Measurements from ENCODE around the gene HIPK2. TPM values are rescaled to one million over a fixed set of nuclear protein-coding genes. Genes with fewer than 3 reads are reported as not detected.
"Not testable (repeated sequence)": the region's sequence is repeated elsewhere in the genome, so short reads cannot be mapped to it uniquely, and the experiment has no call there.

Gene HIPK2
- total RNA-seq, 1 donor from 2014 or later = 89.1 TPM

DNA sequence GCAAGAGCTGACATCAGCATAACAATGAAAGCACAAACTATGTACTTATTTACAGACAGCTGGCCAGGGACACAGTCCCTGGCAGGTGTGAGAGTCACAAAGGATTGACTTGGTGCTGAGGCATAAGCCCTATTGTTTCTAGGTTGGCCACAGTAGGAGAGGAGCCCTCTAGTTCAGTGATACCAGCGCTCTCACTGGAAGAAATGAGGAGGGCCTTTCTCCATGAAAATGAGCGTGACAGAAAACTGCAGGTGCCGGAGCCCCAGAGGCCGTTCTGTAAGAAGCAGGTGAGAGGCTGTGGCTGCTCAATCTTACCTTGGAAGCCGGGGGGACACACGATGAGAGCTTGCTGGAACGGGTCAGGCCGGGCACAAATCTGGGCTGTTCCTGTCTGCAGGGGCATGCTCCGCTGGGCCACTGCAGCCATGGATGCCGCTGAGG is 163.8 kb downstream of the HIPK2 start:
- Mint-ChIP-seq H3K4me3 (no peak overlapping the region), H3K9me3 (no peaks in the 10 kb centered on the region), H3K36me3 (peaks cover 39% of the 10 kb centered on the region), H3K4me1 (ENCODE audit: unreplicated experiment) (no peaks in the 10 kb centered on the region), H3K27ac (no peak overlapping the region), H3K27me3 (no peaks in the 10 kb centered on the region)
- DNase-seq (ENCODE audit: extremely low spot score, unreplicated experiment) = no peak
- TF ChIP-seq, protein P1, sequence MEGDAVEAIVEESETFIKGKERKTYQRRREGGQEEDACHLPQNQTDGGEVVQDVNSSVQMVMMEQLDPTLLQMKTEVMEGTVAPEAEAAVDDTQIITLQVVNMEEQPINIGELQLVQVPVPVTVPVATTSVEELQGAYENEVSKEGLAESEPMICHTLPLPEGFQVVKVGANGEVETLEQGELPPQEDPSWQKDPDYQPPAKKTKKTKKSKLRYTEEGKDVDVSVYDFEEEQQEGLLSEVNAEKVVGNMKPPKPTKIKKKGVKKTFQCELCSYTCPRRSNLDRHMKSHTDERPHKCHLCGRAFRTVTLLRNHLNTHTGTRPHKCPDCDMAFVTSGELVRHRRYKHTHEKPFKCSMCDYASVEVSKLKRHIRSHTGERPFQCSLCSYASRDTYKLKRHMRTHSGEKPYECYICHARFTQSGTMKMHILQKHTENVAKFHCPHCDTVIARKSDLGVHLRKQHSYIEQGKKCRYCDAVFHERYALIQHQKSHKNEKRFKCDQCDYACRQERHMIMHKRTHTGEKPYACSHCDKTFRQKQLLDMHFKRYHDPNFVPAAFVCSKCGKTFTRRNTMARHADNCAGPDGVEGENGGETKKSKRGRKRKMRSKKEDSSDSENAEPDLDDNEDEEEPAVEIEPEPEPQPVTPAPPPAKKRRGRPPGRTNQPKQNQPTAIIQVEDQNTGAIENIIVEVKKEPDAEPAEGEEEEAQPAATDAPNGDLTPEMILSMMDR (conservative IDR thresholded peaks at IDR 0.05) = no peak

DNA sequence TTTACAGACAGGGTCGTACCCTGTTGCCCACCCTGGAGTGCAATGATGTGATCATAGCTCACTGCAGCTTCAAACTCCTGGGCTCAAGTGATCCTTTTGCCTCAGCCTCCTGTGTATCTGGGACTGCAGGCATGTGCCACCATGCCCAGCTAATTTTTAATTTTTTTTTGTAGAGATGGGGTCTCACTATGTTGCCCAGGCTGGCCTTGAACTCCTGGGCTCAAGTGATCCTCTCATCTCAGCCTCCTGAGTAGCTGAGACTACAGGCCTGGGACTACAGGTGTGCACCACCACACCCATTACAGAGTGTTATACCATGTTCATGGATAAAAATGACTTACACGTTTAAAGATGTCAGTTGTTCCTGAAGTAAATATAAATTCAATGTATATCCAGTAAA is 166.2 kb downstream of the HIPK2 start:
- not testable (repeated sequence) for H3K4me1 Mint-ChIP-seq (ENCODE audit: unreplicated experiment); H3K4me3 Mint-ChIP-seq; H3K9me3 Mint-ChIP-seq; H3K27me3 Mint-ChIP-seq; DNase-seq (ENCODE audit: extremely low spot score, unreplicated experiment); H3K27ac Mint-ChIP-seq
- peaks cover 38% of the 10 kb centered on the region for H3K36me3 Mint-ChIP-seq

DNA sequence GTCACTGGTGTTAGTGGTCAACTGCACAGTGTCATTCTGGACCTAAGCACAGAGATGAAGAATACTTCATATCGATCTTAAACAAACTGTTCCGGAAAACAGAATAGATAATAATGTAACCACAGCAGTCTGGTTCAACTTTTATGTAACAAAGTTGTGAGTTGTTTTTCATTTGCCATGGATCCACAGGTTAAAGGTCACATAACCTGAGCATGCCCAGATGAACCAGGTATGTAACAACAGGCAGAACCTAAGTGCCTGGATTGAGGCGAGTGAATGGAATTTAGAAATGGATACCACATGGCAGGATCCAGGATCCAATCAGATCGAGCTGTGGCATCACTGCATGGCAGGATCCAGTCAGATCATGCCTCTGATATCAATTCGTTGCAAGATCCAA is 167.2 kb downstream of the HIPK2 start:
- Mint-ChIP-seq H3K27ac (no peak overlapping the region), H3K27me3 (no peaks in the 10 kb centered on the region), H3K4me3 (no peak overlapping the region), H3K4me1 (ENCODE audit: unreplicated experiment) (no peaks in the 10 kb centered on the region), H3K9me3 (no peaks in the 10 kb centered on the region), H3K36me3 (peaks cover 30% of the 10 kb centered on the region)
- DNase-seq (ENCODE audit: extremely low spot score, unreplicated experiment) = no peak
- TF ChIP-seq, protein P1 (conservative IDR thresholded peaks at IDR 0.05) = no peak

DNA sequence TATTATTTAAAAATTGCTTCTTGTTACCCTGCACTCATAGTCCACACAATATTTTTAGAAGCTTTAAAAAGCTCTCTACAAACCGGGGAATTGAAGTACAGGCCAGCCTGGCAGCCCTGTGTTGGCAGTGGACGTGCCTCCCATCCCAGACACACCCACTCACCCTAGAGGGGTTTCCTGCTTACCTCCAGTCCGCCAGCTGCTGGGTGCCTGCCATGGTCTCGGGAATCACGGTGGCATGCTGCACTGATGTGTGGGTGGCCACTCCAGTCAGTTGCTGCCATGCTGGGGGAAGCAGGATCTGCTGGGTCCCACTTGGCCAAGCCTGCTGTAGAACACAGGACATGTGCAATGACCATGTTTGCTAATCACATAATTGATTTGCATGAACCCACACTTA is 173.9 kb downstream of the HIPK2 start:
- no peak overlapping the region for H3K4me3 Mint-ChIP-seq
- no peaks in the 10 kb centered on the region for H3K9me3 Mint-ChIP-seq
- TF ChIP-seq, protein P1 (conservative IDR thresholded peaks at IDR 0.05) = no peak
- no peak for DNase-seq (ENCODE audit: extremely low spot score, unreplicated experiment)
- H3K27ac Mint-ChIP-seq = no peak overlapping the region
- no peaks in the 10 kb centered on the region for H3K4me1 Mint-ChIP-seq (ENCODE audit: unreplicated experiment)
- H3K27me3 Mint-ChIP-seq = no peaks in the 10 kb centered on the region
- peaks cover 24% of the 10 kb centered on the region for H3K36me3 Mint-ChIP-seq

DNA sequence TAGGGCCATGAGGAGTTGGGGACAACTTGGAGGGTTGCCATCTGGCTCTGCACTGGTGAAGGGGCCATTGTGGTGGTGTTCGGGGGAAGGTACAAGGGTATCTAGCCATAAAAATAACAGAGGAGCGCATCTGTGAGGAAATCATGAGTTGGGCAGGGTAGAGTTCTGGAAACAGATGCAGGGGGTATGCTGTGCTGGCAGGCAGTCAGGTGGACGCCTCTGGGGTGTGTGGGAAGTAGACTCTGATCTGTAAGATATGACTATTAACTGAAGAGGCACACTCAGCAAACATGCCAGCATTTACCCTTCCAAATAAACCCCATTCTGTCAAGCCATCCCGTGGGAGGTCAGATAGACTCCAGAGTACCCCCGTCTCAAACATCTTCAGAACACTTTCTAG is 174.5 kb downstream of the HIPK2 start:
- Mint-ChIP-seq H3K27me3 (no peaks in the 10 kb centered on the region), H3K4me1 (ENCODE audit: unreplicated experiment) (peaks cover 3% of the 10 kb centered on the region), H3K9me3 (no peaks in the 10 kb centered on the region), H3K36me3 (peaks cover 28% of the 10 kb centered on the region), H3K27ac (no peak overlapping the region), H3K4me3 (no peak overlapping the region)
- DNase-seq (ENCODE audit: extremely low spot score, unreplicated experiment) = no peak
- TF ChIP-seq, protein P1 (conservative IDR thresholded peaks at IDR 0.05) = no peak

DNA sequence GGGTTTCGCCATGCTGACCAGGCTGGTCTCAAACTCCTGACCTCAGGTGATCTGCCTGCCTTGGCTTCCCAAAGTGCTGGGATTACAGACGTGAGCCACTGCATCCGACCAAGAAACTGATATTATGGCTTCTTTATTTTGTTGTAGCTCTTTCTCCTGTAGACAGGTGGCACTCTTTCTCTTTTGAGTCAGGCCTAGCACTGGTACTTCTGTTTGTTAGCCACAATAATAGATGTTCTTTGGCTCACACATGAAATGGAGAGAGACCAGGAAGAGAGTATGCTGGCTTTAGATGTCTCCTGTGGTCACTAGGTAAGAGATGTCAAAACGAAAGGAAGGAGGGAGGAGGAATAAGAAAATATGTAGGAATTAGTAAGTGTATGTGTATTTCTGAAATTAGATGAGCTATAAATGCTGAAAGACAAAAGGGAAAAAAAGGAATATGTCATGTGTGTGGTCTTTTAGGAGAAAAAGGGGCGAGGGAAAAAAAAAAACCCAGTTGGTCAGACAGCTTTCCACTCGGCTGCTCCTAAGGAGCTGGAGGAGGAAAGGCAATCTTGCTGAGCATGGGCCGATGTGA is 175.6 kb downstream of the HIPK2 start:
- H3K36me3 Mint-ChIP-seq = peaks cover 22% of the 10 kb centered on the region
- H3K27ac Mint-ChIP-seq = no peak overlapping the region
- TF ChIP-seq, protein P1 (conservative IDR thresholded peaks at IDR 0.05) = peak; percentile 77
- no peak overlapping the region for H3K4me3 Mint-ChIP-seq
- no peaks in the 10 kb centered on the region for H3K27me3 Mint-ChIP-seq
- peaks cover 3% of the 10 kb centered on the region for H3K4me1 Mint-ChIP-seq (ENCODE audit: unreplicated experiment)
- H3K9me3 Mint-ChIP-seq = no peaks in the 10 kb centered on the region
- no peak for DNase-seq (ENCODE audit: extremely low spot score, unreplicated experiment)
